ENCODE measurements around the gene TTC28.
"Not testable (repeated sequence)": the region's sequence is repeated elsewhere in the genome, so short reads cannot be mapped to it uniquely, and the experiment has no call there.

Gene TTC28

GRCh38 chr22:28402060-28402459, 277.6 kb downstream of the TTC28 start:
- no peak for DNase-seq

GRCh38 chr22:28398981-28399380, 280.7 kb downstream of the TTC28 start:
- no peak for DNase-seq

GRCh38 chr22:28398355-28398754, 281.3 kb downstream of the TTC28 start:
- no peak for DNase-seq

DNA sequence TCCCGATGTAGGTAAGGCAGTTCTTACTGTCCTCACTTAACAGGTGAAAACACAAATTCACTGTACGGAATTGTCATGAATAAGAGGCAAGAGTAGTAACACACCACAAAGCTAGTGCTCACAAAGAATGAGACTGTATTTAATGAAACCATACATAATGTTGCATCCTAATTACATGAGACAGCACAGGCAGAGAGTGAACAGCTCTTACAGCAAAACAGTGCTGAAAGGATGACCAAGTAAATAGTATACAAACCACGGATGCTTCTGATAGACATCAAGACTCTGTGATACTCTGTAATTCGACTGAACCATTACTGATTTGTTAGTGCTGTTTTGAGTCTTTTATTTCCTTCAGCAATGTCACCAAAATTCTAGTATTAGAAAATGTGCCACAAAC, 282.3 kb downstream of the TTC28 start:
- no peak for DNase-seq

GRCh38 chr22:28395920-28396753, 283.5 kb downstream of the TTC28 start:
- DNase-seq: no peak

- DNase-seq: no peak
Measured at GRCh38 chr22:28395520-28395919, 284.1 kb downstream of the TTC28 start.

GRCh38 chr22:28394513-28395110, 285.0 kb downstream of the TTC28 start:
- DNase-seq: no peak

DNA sequence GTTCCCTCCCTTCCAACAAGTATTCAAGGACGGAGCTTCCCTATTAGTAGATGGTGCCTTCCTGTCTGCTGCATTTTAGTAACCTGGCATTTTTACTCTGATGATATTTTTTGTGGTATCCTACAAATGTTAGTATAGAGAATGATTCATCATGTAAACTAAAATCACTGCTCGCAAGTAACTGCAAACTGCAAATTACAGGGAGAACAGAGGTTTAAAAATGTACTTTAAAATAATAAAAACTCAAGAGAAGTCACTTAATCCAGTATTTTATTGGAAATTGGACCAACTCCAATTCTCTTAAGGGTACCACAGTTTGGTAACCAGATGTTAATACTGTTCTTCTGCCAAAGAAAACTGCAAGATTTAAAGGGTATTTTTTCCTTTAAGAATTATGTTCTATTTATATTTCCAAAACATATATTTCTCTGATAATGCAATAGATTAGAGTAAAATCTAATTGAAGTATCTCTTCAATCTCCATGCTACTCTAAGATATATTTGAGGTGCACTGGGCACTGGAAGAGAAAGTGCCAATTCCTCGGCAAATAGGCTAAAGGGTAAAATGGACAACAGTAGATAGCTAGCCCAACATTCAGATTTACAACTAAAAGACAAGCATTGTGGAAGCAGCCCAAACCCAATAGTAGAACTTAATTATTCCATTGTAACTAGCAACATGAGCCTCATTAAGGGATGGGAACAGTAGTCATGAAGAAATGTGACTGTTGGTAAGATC, 298.0 kb downstream of the TTC28 start:
- DNase-seq: no peak

DNA sequence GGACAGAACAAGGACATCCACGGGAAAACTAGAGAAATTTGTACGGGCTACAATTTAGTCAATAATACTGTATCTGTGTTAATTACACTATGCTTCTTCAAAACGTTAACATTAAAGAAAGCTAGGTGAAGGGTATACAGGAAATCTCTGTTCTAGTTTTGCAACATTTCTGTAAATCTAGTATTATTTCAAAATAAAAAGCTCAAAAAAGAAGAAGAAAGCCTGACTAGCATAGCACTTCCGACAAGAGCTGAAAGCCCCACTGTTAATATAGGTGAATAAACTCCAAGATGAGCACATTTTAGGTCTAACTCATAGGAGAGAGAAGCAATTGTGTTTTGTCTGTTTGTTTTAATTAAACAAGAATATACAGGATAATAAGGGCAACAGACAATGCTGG, 299.7 kb downstream of the TTC28 start:
- DNase-seq: no peak

DNA sequence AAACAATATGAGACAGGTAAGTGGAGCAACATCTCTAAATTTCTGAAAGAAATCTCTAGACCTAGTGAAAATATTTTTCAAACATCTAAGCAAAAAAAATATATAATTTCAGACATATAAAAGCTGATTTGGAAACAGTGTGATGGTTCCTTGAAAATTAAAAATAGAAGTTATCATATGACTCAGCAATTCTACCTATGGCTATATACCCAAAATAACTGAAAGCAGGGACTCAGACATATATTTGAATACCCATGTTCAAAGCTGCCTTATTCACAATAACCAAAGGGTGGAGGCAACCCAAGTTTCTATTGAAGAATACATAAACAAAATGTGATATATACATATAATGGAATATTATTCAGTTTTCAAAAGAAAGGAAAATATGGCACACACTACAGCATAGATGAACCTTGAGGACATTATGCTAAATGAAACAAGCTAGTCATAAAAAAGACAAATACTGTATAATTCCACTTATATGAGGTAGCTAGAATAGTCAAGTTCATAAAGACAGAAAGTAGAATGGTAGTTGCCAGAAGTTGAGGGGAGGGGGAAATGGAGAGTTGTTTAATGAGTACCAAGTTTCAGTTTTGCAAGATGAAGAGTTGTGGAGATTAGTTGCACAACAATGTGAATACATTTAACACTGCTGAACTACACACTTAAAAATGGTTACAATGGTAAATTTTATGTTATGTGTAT, 300.4 kb downstream of the TTC28 start:
- no peak for DNase-seq

DNA sequence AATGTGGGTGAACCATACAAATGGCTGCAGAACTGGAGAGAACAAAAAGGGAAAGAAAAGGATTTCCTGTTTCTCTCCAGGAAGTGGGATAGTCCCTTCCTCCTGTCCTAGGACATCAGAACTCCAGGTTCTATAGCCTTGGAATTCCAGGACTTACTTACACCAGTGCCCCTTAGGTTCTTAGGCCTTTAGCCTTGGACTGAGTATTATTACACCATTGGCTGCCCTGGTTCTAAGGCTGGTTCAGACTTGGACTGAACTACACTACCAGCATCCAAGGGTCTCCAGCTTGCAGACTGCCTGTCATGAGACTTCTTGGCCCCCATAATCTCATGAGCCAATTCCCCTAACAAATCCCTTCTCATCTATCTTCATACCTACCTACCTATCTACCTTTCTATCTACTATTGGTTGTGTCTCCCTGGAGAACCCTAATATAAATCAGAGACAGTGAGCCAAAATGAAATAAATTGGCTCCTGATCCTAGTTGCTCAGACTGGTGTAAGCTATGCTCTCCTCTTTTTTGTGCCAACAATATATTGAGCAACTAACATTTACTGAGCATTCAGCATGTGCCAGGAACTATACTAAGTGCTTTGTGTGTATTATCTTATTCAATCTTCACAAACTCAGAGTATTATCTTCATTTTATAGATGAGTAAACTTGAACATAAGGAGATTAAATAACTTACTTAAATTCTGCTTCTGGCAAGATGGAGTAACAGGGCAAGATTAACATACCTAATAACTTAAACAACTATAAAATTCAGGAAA, 303.7 kb downstream of the TTC28 start:
- no peak for DNase-seq

- no peak for DNase-seq
Measured at GRCh38 chr22:28373831-28374230, 305.8 kb downstream of the TTC28 start.

- DNase-seq: no peak
Measured at GRCh38 chr22:28369854-28370253, 309.8 kb downstream of the TTC28 start.

DNA sequence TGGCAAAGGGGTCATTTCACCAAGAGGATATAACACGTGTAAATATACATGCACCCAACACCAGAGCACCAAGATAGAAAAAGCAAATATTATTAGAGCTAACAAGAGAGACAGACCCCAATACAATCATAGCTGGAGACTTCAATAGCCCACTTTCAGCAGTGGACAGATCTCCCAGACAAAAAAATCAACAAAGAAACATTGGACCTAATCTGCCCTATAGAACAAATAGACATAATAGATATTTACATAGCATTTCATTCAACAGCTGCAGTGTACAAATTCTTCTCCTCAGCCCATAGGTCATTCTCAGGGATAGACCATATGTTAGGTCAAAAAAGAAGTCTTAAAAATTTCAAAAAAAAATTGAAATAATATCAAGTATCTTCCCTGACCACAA, 312.8 kb downstream of the TTC28 start:
- DNase-seq: no peak

DNA sequence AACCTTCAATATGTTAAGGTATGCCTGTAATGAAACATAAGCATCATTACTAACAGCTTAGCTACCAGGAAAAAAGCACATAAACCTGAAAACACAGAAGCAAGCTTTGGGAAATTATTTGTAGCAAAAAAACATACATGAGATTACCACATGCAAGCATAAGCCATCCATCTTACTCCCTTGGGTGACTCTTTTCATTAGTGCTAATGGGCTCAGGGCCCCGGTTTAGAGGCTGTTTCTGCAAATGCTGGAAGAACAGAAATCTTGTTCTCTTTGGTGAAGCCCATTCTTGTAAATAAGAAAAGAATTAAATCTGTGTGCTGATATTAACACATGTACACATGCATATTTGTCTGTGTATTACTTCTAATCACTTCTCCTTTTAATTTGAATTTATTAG, 314.3 kb downstream of the TTC28 start:
- no peak for DNase-seq

DNA sequence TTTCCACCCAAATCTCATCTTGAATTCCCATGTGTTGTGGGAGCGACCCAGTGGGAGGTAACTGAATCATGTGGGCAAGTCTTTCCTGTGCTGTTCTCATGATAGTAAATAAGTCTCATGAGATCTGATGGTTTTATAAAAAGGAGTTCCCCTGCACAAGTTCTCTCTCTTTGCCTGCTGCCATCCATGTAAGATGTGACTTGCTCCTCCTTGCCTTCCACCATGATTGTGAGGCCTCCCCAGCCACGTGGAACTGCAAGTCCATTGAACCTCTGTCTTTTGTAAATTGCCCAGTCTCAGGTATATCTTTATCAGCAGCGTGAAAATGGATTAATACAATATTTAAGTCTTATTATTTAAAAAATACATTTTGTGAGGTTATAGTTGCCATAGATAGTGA, 315.5 kb downstream of the TTC28 start:
- not testable (repeated sequence) for DNase-seq

GRCh38 chr22:28360939-28361338, 318.7 kb downstream of the TTC28 start:
- DNase-seq: no peak

GRCh38 chr22:28358312-28358711, 321.3 kb downstream of the TTC28 start:
- no peak for DNase-seq

DNA sequence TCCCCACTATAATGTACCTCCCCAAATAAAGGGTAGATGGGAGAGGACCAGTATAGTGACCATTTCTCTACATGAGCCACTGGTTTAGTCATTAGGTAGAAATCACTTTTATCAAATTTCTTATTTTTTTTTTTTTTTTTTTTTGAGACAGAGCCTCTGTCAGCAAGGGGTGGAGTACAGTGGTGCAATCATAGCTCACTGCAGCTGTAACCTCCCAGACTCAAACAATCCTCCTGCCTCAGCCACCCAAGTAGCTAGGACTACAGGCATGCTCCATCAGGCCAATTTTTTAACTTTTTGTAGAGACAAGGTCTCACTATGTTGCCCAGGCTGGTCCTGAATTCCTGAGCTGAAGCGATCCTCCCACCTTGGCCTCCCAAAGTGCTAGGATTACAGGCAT, 322.4 kb downstream of the TTC28 start:
- DNase-seq: no peak

DNA sequence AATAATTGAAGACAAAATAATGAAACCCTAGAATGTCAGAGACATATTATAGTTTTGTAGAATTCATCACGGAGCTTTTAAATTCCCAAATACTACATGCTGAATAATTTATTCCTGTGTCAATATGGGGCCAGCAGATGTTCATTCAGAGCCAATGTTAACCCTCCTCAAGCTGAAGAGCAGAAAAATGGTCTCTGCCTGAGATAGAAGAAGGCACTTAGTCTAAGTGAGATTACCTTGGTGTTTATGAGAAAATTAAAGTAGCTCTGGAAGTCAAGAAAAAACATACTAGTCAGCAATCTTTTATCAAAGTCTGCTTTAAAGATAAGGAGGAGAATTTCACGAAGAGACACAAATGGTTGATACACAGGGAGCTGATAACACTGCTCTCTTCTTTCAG, 328.2 kb downstream of the TTC28 start:
- no peak for DNase-seq

GRCh38 chr22:28348613-28349609, 330.7 kb downstream of the TTC28 start:
- no peak for DNase-seq

Data from hippocampal formation (tissue), 2 donors.